Activated CD8-positive, alpha-beta T cell treated with anti-CD3 and anti-CD28 coated beads for 36 hours (primary cell): ENCODE results near the gene CLIP4. TPM values are rescaled to one million over a fixed set of nuclear protein-coding genes. Genes with fewer than 3 reads are reported as not detected.

ENCODE experiments used
- ATAC-seq: fragments of 200-7000 bp; cut with Tn5 transposase; one replicate; pipeline ENCODE4 v1.10.0; 2021; ENCODE audit warnings: mild to moderate bottlenecking, moderate library complexity
- CTCF ChIA-PET: fragments of 350-600 bp; sonication (Branson Sonifier 250); formaldehyde crosslinking; loops from one replicate; lab custom pipeline; 2021; ENCODE audit warnings: antibody characterized with exemption; lab: Charles Lee
- POLR2A ChIA-PET: fragments of 350-600 bp; sonication (Branson Sonifier 250); formaldehyde crosslinking; loops from one replicate; lab custom pipeline; 2021; ENCODE audit warnings: antibody characterized with exemption; lab: Charles Lee
- DNase-seq: peaks from one replicate; pipeline ENCODE4 v3.0.0-alpha.2; 2020
- H3K27ac Mint-ChIP-seq: one replicate; pipeline ENCODE4 v1.8.0; 2021; ENCODE audit warnings: mild to moderate bottlenecking, mixed read lengths
- H3K27me3 Mint-ChIP-seq: one replicate; pipeline ENCODE4 v1.8.0; 2021; ENCODE audit warnings: mixed read lengths
- H3K36me3 Mint-ChIP-seq: one replicate; pipeline ENCODE4 v1.8.0; 2021; ENCODE audit warnings: low read depth, mixed read lengths
- H3K4me1 Mint-ChIP-seq: one replicate; pipeline ENCODE4 v1.8.0; 2021; ENCODE audit warnings: low read depth, mixed read lengths
- H3K4me3 Mint-ChIP-seq: one replicate; pipeline ENCODE4 v1.8.0; 2021; ENCODE audit warnings: mild to moderate bottlenecking, moderate library complexity, mixed read lengths
- H3K9me3 Mint-ChIP-seq: one replicate; pipeline ENCODE4 v1.8.0; 2021; ENCODE audit warnings: mixed read lengths
- intact Hi-C: fragments of 100-400 bp; cut with micrococcal nuclease; formaldehyde crosslinking; loops from one replicate; pipeline ENCODE4 v1.10.0; 2022
- total RNA-seq, 2 experiments: library from RNA; stranded (reverse); gene quantifications; one replicate each; pipeline ENCODE4 v1.2.3, GENCODE V29; 2021
- TF ChIP-seq, protein P1 (sequence below): fragments of 200-600 bp; IDR thresholded peaks from one replicate; pipeline ENCODE4 v1.8.0; 2022; ENCODE audit warnings: antibody characterized with exemption, mild to moderate bottlenecking

Gene CLIP4
- total RNA-seq, 2 experiments from 2014 or later, result 25.3 to 28.3 TPM

DNA sequence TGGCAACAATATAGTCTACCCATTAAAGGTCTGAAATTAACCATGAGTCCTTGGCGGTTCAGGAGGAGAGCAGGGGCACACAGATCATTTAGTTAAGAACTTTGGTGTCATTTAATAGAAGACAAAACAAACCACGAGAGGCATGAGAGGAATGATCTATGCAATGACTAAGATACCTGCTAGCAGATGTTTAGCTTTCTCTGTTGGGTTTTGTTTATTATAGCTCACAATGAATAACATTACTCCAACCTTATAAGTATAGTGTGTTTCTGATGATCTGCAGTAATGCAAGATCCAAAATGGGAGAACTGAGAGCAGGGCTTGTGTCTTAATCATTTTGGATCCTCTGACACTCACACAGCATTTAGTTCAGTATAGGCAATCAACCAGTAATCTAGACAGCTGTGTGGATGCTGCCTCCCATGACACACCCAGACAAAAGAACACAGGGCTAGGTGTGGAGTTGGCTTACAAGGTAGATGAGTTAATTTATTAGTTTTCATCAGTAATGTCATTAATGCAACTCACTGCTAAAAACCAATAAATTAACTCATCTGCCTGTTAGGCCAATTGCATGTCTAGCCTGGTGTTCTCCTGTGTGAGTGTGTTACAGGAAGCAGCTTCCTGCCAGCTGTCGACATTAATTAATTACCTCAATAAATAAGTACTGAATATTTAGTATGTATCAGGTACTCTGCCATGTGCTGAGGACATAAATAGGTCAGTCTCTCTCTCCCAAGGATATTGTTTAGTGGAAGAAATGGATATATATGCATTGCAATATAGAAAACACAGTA, 92.3 kb downstream of the CLIP4 start:
- no peak for DNase-seq
- Mint-ChIP-seq H3K4me3 (no peak overlapping the region), H3K9me3 (no peaks in the 10 kb centered on the region), H3K27me3 (no peaks in the 10 kb centered on the region), H3K27ac (no peak overlapping the region), H3K36me3 (no peaks in the 10 kb centered on the region), H3K4me1 (no peaks in the 10 kb centered on the region)
- TF ChIP-seq, protein P1, sequence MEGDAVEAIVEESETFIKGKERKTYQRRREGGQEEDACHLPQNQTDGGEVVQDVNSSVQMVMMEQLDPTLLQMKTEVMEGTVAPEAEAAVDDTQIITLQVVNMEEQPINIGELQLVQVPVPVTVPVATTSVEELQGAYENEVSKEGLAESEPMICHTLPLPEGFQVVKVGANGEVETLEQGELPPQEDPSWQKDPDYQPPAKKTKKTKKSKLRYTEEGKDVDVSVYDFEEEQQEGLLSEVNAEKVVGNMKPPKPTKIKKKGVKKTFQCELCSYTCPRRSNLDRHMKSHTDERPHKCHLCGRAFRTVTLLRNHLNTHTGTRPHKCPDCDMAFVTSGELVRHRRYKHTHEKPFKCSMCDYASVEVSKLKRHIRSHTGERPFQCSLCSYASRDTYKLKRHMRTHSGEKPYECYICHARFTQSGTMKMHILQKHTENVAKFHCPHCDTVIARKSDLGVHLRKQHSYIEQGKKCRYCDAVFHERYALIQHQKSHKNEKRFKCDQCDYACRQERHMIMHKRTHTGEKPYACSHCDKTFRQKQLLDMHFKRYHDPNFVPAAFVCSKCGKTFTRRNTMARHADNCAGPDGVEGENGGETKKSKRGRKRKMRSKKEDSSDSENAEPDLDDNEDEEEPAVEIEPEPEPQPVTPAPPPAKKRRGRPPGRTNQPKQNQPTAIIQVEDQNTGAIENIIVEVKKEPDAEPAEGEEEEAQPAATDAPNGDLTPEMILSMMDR, result no peak
- ChIA-PET POLR2A (no interaction called here), CTCF (no interaction called here)
- ATAC-seq, result no peak
- intact Hi-C loops, result no loop called here

- POLR2A ChIA-PET, result interaction anchor here (1.0 kb wide), 1 partner anchor 217 kb away, joined by 3 read pairs; no protein-coding TSS in a partner anchor
Observed at GRCh38 chr2:29209551-29209950, 94.3 kb downstream of the CLIP4 start.

DNA sequence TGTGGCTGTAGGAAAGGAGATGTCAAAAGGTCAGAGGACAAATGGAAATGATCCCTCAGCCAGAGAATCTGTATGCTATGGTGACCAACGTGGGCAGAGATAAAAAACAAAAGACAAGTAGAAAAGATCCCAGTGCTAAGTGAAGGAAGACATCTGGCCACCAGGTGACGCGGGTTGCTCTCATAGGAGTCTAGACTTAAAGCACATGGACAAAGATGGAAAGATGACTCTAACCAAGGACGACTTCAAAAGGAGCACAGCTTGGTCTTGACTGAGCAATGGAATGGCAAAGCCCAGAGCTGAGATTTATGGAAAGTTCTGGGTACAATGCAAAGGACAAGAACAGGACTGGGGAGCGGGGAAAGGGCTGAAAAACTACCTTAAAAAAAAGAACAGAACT, 96.8 kb downstream of the CLIP4 start:
- no peak for ATAC-seq
- DNase-seq, result no peak
- no peaks in the 10 kb centered on the region for H3K27me3 Mint-ChIP-seq
- no peak overlapping the region for H3K4me3 Mint-ChIP-seq
- ChIA-PET CTCF (interaction anchor here (0.6 to 1.2 kb wide), 2 partner anchors 27 to 164 kb away, joined by 3 read pairs; no protein-coding TSS in a partner anchor), POLR2A (no interaction called here)
- TF ChIP-seq, protein P1, result no peak
- H3K4me1 Mint-ChIP-seq, result no peaks in the 10 kb centered on the region
- no peaks in the 10 kb centered on the region for H3K9me3 Mint-ChIP-seq
- intact Hi-C loops, result no loop called here
- H3K27ac Mint-ChIP-seq, result no peak overlapping the region
- no peaks in the 10 kb centered on the region for H3K36me3 Mint-ChIP-seq

More at GRCh38 chr2:29209551-29209950, 94.3 kb downstream of the CLIP4 start:
- no peak for DNase-seq
- no peak overlapping the region for H3K27ac Mint-ChIP-seq
- no peaks in the 10 kb centered on the region for H3K9me3 Mint-ChIP-seq
- no peak overlapping the region for H3K4me3 Mint-ChIP-seq
- TF ChIP-seq, protein P1, result no peak
- no peaks in the 10 kb centered on the region for H3K27me3 Mint-ChIP-seq
- H3K36me3 Mint-ChIP-seq, result no peaks in the 10 kb centered on the region
- CTCF ChIA-PET, result interaction anchor here (1.2 kb wide), 1 partner anchor 14 kb away, joined by 3 read pairs; no protein-coding TSS in a partner anchor
- H3K4me1 Mint-ChIP-seq, result no peaks in the 10 kb centered on the region
- no peak for ATAC-seq
- intact Hi-C loops, result no loop called here

DNA sequence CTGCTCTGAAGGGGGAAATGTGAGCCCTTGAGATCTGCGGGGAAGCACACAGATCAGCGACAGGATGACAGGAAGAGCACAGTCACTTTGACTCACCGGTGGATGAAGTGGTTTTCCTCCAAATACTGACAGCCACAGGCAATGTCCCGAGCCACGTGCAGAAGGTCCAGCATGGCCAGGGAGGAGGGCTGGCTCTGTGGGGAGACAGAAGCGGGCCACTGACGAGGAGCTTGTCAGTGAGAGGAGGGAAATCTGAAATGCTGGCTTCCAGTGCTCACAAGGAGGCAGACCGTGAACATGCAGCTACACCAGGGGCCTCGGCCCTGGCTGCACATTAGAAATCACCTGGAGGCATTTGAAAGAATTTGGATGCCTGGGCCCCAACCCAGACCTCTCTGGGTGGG, 98.7 kb downstream of the CLIP4 start:
- no peaks in the 10 kb centered on the region for H3K27me3 Mint-ChIP-seq
- H3K4me3 Mint-ChIP-seq, result no peak overlapping the region
- no peaks in the 10 kb centered on the region for H3K36me3 Mint-ChIP-seq
- no peak for ATAC-seq
- no peaks in the 10 kb centered on the region for H3K9me3 Mint-ChIP-seq
- no peak overlapping the region for H3K27ac Mint-ChIP-seq
- DNase-seq, result no peak
- ChIA-PET POLR2A (no interaction called here), CTCF (no interaction called here)
- TF ChIP-seq, protein P1, result no peak
- no peaks in the 10 kb centered on the region for H3K4me1 Mint-ChIP-seq
- intact Hi-C loops, result no loop called here

DNA sequence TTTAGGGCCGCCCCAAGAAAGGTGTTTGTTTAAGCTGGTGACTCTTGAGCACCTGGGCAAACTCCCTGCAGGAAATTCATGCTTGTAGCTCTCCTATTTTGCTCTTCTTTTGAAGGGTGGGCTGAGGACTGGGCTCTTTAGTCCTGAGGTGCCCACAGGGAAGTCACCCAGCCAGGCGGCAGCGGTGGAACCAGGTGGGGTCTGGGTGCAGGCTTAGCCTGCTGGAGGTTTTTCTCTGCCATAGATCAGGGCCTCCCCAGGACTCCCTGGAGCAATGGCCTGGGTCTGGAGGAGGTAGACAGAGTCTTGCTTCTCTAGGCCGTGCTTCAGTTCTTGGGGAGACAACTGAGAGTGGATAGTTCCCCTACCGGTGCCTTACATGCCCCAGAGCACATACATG, 99.9 kb downstream of the CLIP4 start:
- intact Hi-C loops, result no loop called here
- H3K27ac Mint-ChIP-seq, result no peak overlapping the region
- H3K36me3 Mint-ChIP-seq, result no peaks in the 10 kb centered on the region
- H3K4me1 Mint-ChIP-seq, result no peaks in the 10 kb centered on the region
- TF ChIP-seq, protein P1, result no peak
- no peak for DNase-seq
- no peak overlapping the region for H3K4me3 Mint-ChIP-seq
- H3K9me3 Mint-ChIP-seq, result no peaks in the 10 kb centered on the region
- H3K27me3 Mint-ChIP-seq, result no peaks in the 10 kb centered on the region
- CTCF ChIA-PET, result no interaction called here
- POLR2A ChIA-PET, result interaction anchor here (1.0 kb wide), 1 partner anchor 13 kb away, joined by 3 read pairs; no protein-coding TSS in a partner anchor
- no peak for ATAC-seq
